Fibroblast of lung (primary cell): Measurements from ENCODE around the gene FAH. TPM values are rescaled to one million over a fixed set of nuclear protein-coding genes. Genes with fewer than 3 reads are reported as not detected.
A peak's percentile ranks its signal among the peaks of the same experiment; 100 is the strongest.

Source experiments
- DNase-seq, 2 donors: peaks; one replicate each; pipeline versions ENCODE4 v3.0.0 to v3.0.0-alpha.2; 2010; ENCODE audit warnings: low read depth in 2 of 2
- H2AFZ ChIP-seq: 2 replicates; pipeline ENCODE4 v1.5.1; 2012; ENCODE audit warnings: low read length, control low read depth, inconsistent platforms
- H3K27ac ChIP-seq: 2 replicates; pipeline ENCODE4 v1.5.1; 2011; ENCODE audit warnings: low read length, control low read depth; ENCODE audit not compliant: insufficient read depth
- H3K27me3 ChIP-seq: 2 replicates; pipeline ENCODE4 v1.5.1; 2011; ENCODE audit warnings: mild to moderate bottlenecking, low read length; ENCODE audit not compliant: control insufficient read depth, insufficient read depth
- H3K36me3 ChIP-seq: 2 replicates; pipeline ENCODE4 v1.5.1; 2011; ENCODE audit warnings: low read length; ENCODE audit not compliant: control insufficient read depth, insufficient read depth
- H3K4me1 ChIP-seq: 2 replicates; pipeline ENCODE4 v1.5.1; 2011; ENCODE audit warnings: low read length; ENCODE audit not compliant: control insufficient read depth, insufficient read depth; ENCODE audit errors: extremely low read depth
- H3K4me2 ChIP-seq: 2 replicates; pipeline ENCODE4 v1.5.1; 2011; ENCODE audit warnings: low read length, control low read depth; ENCODE audit not compliant: insufficient read depth; ENCODE audit errors: extremely low read depth
- H3K4me3 ChIP-seq, 4 experiments: fragments of 200-600 bp in 1 of 4; sonication (generic) in 1 of 4; replicated peaks in 1 of 4; 2 replicates each; pipeline ENCODE4 v1.5.1; 2011 to 2016; ENCODE audit warnings: low read length in 4 of 4, low read depth in 3 of 4, mild to moderate bottlenecking in 3 of 4, control low read depth in 2 of 4, inconsistent platforms in 1 of 4, mixed read lengths in 1 of 4; ENCODE audit not compliant: insufficient read depth in 1 of 4; ENCODE audit errors: control extremely low read depth in 1 of 4
- H3K79me2 ChIP-seq: 2 replicates; pipeline ENCODE4 v1.5.1; 2012; ENCODE audit warnings: mild to moderate bottlenecking, low read length, inconsistent platforms; ENCODE audit not compliant: control insufficient read depth, insufficient read depth
- H3K9ac ChIP-seq: 2 replicates; pipeline ENCODE4 v1.5.1; 2011; ENCODE audit warnings: mild to moderate bottlenecking, low read length, control low read depth; ENCODE audit not compliant: insufficient read depth
- H3K9me3 ChIP-seq: 2 replicates; pipeline ENCODE4 v1.5.1; 2012; ENCODE audit warnings: low read depth, low read length; ENCODE audit not compliant: control insufficient read depth, insufficient read depth
- H4K20me1 ChIP-seq: 2 replicates; pipeline ENCODE4 v1.5.1; 2011; ENCODE audit warnings: low read length; ENCODE audit not compliant: control insufficient read depth, insufficient read depth; ENCODE audit errors: extremely low read depth
- EZH2 ChIP-seq: IDR thresholded peaks from 2 replicates; pipeline ENCODE4 v1.5.1; 2012; ENCODE audit warnings: low read length, control low read depth, mild to moderate bottlenecking; ENCODE audit errors: missing control alignments
- polyA plus RNA-seq, 2 donors: library from polyadenylated mRNA; depleted of rRNA in 1 of 2; stranded (reverse) in 1 of 2; unstranded in 1 of 2; fragments of >200 nt; gene quantifications; 2 replicates each; pipeline ENCODE4 v1.2.1, GENCODE V29; 2011 to 2012; ENCODE audit warnings: missing spikeins in 1 of 2
- total RNA-seq: library from RNA; depleted of rRNA; stranded (reverse); fragments of >200 nt; gene quantifications from 2 replicates; pipeline ENCODE4 v1.2.1, GENCODE V29; 2014
- TF ChIP-seq, protein P1 (sequence below), 2 donors: IDR thresholded peaks in 1 of 2; conservative IDR thresholded peaks in 1 of 2; 1 replicate in 1 of 2; 2 replicates in 1 of 2; pipeline ENCODE4 v1.5.1; 2011 to 2012; ENCODE audit warnings: low read length in 2 of 2, control low read depth in 1 of 2, inconsistent platforms in 1 of 2, low read depth in 1 of 2, mild to moderate bottlenecking in 1 of 2

FAH gene
- total and polyA plus RNA-seq, 2 donors (not counting 1 experiment from before 2014, with no cell fraction given): 24.4 to 58.6 TPM

DNA sequence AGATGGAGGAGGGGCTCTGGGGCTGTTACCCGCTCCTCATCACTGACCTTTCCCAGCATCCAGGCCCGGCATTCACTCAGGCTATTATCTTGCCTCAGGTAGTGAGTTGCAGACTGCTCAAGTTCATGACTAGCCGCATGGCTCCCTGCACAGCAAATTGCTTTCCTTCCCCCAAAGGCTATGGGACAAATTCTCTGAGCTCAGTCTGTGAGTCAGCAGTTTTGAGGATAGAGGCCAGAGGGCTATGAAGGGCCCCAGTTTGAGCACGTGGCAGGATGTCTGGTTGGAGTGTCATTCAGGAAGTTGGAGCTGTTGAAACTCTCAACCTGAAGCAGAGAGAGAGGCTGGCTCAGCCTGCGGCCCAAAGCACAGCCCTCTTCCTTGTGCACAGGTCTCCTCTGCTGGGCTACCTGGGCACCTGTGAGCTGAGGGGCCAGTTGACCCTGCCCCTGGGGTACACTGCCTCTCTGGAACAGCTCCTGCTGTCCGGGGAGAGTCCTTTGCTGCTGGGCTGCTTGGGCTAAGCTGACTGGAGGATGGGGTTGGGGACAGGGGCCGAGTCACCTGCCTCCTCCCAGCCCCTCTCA lies 7.9 kb downstream of the FAH start:
- peak overlapping the region; percentile 66 for H3K27ac ChIP-seq
- H3K27me3 ChIP-seq: no peaks in the 10 kb centered on the region
- peaks cover 13% of the 10 kb centered on the region for H3K36me3 ChIP-seq
- no peak for TF ChIP-seq EZH2
- TF ChIP-seq, protein P1, sequence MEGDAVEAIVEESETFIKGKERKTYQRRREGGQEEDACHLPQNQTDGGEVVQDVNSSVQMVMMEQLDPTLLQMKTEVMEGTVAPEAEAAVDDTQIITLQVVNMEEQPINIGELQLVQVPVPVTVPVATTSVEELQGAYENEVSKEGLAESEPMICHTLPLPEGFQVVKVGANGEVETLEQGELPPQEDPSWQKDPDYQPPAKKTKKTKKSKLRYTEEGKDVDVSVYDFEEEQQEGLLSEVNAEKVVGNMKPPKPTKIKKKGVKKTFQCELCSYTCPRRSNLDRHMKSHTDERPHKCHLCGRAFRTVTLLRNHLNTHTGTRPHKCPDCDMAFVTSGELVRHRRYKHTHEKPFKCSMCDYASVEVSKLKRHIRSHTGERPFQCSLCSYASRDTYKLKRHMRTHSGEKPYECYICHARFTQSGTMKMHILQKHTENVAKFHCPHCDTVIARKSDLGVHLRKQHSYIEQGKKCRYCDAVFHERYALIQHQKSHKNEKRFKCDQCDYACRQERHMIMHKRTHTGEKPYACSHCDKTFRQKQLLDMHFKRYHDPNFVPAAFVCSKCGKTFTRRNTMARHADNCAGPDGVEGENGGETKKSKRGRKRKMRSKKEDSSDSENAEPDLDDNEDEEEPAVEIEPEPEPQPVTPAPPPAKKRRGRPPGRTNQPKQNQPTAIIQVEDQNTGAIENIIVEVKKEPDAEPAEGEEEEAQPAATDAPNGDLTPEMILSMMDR (conservative IDR thresholded peaks at IDR 0.05 in 1 of 2, IDR thresholded peaks at IDR 0.05 in 1 of 2; ENCODE audit: low read depth in 1 of 2, low read length in 2 of 2): no peak
- H2AFZ ChIP-seq: no peak overlapping the region
- no peak overlapping the region for H3K9ac ChIP-seq
- no peaks in the 10 kb centered on the region for H3K79me2 ChIP-seq
- no peaks in the 10 kb centered on the region for H4K20me1 ChIP-seq
- no peak overlapping the region for H3K4me2 ChIP-seq
- peaks cover 10% of the 10 kb centered on the region for H3K4me1 ChIP-seq
- no peak overlapping the region for H3K4me3 ChIP-seq
- peak; percentile 92 to 93 for DNase-seq
- H3K9me3 ChIP-seq: no peaks in the 10 kb centered on the region

GRCh38 chr15:80161468-80162016 lies 8.7 kb downstream of the FAH start:
- no peak overlapping the region for H3K27ac ChIP-seq
- peaks cover 13% of the 10 kb centered on the region for H3K36me3 ChIP-seq
- H3K9ac ChIP-seq: no peak overlapping the region
- DNase-seq: no peak
- no peak overlapping the region for H3K4me2 ChIP-seq
- peaks cover 10% of the 10 kb centered on the region for H3K4me1 ChIP-seq
- H2AFZ ChIP-seq: no peak overlapping the region
- no peaks in the 10 kb centered on the region for H4K20me1 ChIP-seq
- H3K9me3 ChIP-seq: no peaks in the 10 kb centered on the region
- no peak overlapping the region for H3K4me3 ChIP-seq
- no peaks in the 10 kb centered on the region for H3K79me2 ChIP-seq
- H3K27me3 ChIP-seq: no peaks in the 10 kb centered on the region
- TF ChIP-seq EZH2: no peak
- TF ChIP-seq, protein P1 (conservative IDR thresholded peaks at IDR 0.05 in 1 of 2, IDR thresholded peaks at IDR 0.05 in 1 of 2; ENCODE audit: low read depth in 1 of 2, low read length in 2 of 2): no peak

- H2AFZ ChIP-seq: no peak overlapping the region
- no peaks in the 10 kb centered on the region for H4K20me1 ChIP-seq
- peaks cover 10% of the 10 kb centered on the region for H3K4me1 ChIP-seq
- H3K4me2 ChIP-seq: no peak overlapping the region
- TF ChIP-seq EZH2: no peak
- TF ChIP-seq, protein P1 (conservative IDR thresholded peaks at IDR 0.05 in 1 of 2, IDR thresholded peaks at IDR 0.05 in 1 of 2; ENCODE audit: low read depth in 1 of 2, low read length in 2 of 2): no peak
- no peak overlapping the region for H3K4me3 ChIP-seq
- H3K79me2 ChIP-seq: no peaks in the 10 kb centered on the region
- H3K9ac ChIP-seq: no peak overlapping the region
- no peaks in the 10 kb centered on the region for H3K27me3 ChIP-seq
- peaks cover 13% of the 10 kb centered on the region for H3K36me3 ChIP-seq
- no peak overlapping the region for H3K27ac ChIP-seq
- peak in 1 of 2 donors; percentile 85 for DNase-seq
- no peaks in the 10 kb centered on the region for H3K9me3 ChIP-seq
Observed at GRCh38 chr15:80162059-80162554, 9.3 kb downstream of the FAH start.
